Mammary epithelial cell (primary cell): ENCODE data around the gene SPOUT1.

Experiments
- EZH2 ChIP-seq: IDR thresholded peaks from 2 replicates; pipeline ENCODE4 v1.6.1; 2012; ENCODE audit warnings: low read length, inconsistent platforms, borderline replicate concordance
- TF ChIP-seq, protein P1 (sequence below), 2 donors: IDR thresholded peaks in 1 of 2; conservative IDR thresholded peaks in 1 of 2; 2 replicates each; pipeline ENCODE4 v1.5.1; 2011 to 2012; ENCODE audit warnings: inconsistent platforms in 2 of 2, low read length in 2 of 2, mild to moderate bottlenecking in 2 of 2, control low read depth in 1 of 2, low read depth in 1 of 2; ENCODE audit not compliant: insufficient read depth in 1 of 2; ENCODE audit errors: extremely low read depth in 1 of 2

DNA sequence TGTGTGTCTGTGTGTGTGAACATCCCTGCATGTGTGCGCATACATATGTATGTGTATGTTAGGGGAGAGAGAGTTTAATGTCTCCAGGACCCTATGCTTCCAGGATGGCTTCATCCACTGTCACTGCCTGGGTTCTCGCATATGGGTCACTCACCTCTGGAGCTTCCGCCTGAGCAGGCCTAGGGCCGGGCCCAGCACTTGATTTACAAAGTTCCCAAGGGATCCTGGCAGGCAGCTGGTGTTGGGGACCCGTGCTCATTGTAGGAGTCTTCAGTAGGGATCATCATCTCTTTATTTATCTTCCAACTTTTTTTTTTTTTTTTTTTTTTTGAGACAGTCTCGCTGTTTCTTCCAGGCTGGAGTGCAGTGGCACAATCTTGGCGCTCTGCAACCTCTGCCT lies 29.5 kb downstream of the SPOUT1 start:
- TF ChIP-seq, protein P1, sequence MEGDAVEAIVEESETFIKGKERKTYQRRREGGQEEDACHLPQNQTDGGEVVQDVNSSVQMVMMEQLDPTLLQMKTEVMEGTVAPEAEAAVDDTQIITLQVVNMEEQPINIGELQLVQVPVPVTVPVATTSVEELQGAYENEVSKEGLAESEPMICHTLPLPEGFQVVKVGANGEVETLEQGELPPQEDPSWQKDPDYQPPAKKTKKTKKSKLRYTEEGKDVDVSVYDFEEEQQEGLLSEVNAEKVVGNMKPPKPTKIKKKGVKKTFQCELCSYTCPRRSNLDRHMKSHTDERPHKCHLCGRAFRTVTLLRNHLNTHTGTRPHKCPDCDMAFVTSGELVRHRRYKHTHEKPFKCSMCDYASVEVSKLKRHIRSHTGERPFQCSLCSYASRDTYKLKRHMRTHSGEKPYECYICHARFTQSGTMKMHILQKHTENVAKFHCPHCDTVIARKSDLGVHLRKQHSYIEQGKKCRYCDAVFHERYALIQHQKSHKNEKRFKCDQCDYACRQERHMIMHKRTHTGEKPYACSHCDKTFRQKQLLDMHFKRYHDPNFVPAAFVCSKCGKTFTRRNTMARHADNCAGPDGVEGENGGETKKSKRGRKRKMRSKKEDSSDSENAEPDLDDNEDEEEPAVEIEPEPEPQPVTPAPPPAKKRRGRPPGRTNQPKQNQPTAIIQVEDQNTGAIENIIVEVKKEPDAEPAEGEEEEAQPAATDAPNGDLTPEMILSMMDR (conservative IDR thresholded peaks at IDR 0.05 in 1 of 2, IDR thresholded peaks at IDR 0.05 in 1 of 2; ENCODE audit: extremely low read depth in 1 of 2, insufficient read depth in 1 of 2, low read depth in 1 of 2, low read length in 2 of 2): no peak
- no peak for TF ChIP-seq EZH2
